Spleen (tissue), 7 donors: ENCODE measurements around the gene ENTR1.

Experiments
- CTCF ChIP-seq, 11 experiments: fragments of 200-600 bp in 7 of 11; fragments of 450-650 bp in 4 of 11; sonication (generic) in 4 of 11; IDR thresholded peaks in 8 of 11; conservative IDR thresholded peaks in 3 of 11; 1 replicate in 7 of 11; 2 replicates in 4 of 11; pipeline versions ENCODE4 v1.4.0 to v1.8.0; 2016 to 2021; ENCODE audit warnings: antibody characterized with exemption in 11 of 11, inconsistent platforms in 4 of 11, mild to moderate bottlenecking in 1 of 11
- POLR2A ChIP-seq, 3 donors: fragments of 450-650 bp; IDR thresholded peaks; one replicate each; pipeline ENCODE4 v1.5.1; 2017; ENCODE audit warnings: antibody characterized with exemption in 3 of 3, mild to moderate bottlenecking in 1 of 3
- POLR2AphosphoS5 ChIP-seq, 3 donors: sonication (generic); formaldehyde crosslinking; IDR thresholded peaks; one replicate each; pipeline ENCODE4 v1.5.1; 2017; ENCODE audit warnings: antibody characterized with exemption in 3 of 3
- donor health status: DM: no; HTN: no; CAD: no; lungs with moderate emphysema.
- donor health status: DM: no; HTN: no; CAD: no.
- donor health status: DM: no; HTN: no; CAD: no.

- TF ChIP-seq POLR2AphosphoS5 (IDR thresholded peaks at IDR 0.05), result no peak
- TF ChIP-seq CTCF (IDR thresholded peaks at IDR 0.05 in 8 of 11, conservative IDR thresholded peaks at IDR 0.05 in 3 of 11), result no peak
- no peak for TF ChIP-seq POLR2A (IDR thresholded peaks at IDR 0.05)
Observed at GRCh38 chr9:136365775-136366222, 44.6 kb downstream of the ENTR1 start.
